A673 (cell line): ENCODE results near the gene SELENBP1. TPM values are rescaled to one million over a fixed set of nuclear protein-coding genes. Genes with fewer than 3 reads are reported as not detected.
"Not testable (repeated sequence)": the region's sequence is repeated elsewhere in the genome, so short reads cannot be mapped to it uniquely, and the experiment has no call there.

Source experiments
- BruUV-seq: library from RNA; stranded (reverse); fragments of 400-500 nt; replicated peaks from 2 replicates; lab custom pipeline; 2021; lab: Mats Ljungman, UMichigan
- CTCF ChIA-PET: fragments of 300-600 bp; sonication (Branson Sonifier 250); formaldehyde crosslinking; loops from one replicate; lab custom pipeline; 2022; ENCODE audit warnings: antibody characterized with exemption; lab: Charles Lee
- POLR2A ChIA-PET: fragments of 300-600 bp; sonication (Branson Sonifier 250); formaldehyde crosslinking; loops from one replicate; lab custom pipeline; 2022; ENCODE audit warnings: antibody characterized with exemption; ENCODE audit not compliant: low non-redundant PET; lab: Charles Lee
- DNase-seq: peaks from one replicate; pipeline ENCODE4 v3.0.0-alpha.2; 2015; ENCODE audit warnings: low spot score
- H3K27ac ChIP-seq: fragments of 200-600 bp; sonication (generic); 2 replicates; pipeline ENCODE4 v1.5.1; 2016; ENCODE audit warnings: mixed run types, low read depth, mild to moderate bottlenecking, mixed read lengths, antibody characterized with exemption, low read length; ENCODE audit not compliant: poor library complexity, severe bottlenecking
- H3K27me3 ChIP-seq: fragments of 200-600 bp; sonication (generic); replicated peaks from 2 replicates; pipeline ENCODE4 v1.6.1; 2017; ENCODE audit warnings: mixed run types, low read depth, mild to moderate bottlenecking, mixed read lengths, antibody characterized with exemption, low read length; ENCODE audit not compliant: insufficient read depth, poor library complexity
- H3K36me3 ChIP-seq: fragments of 200-600 bp; sonication (generic); 2 replicates; pipeline ENCODE4 v1.6.1; 2016; ENCODE audit warnings: mixed run types, mild to moderate bottlenecking, mixed read lengths, antibody characterized with exemption, low read length; ENCODE audit not compliant: insufficient read depth, poor library complexity, severe bottlenecking
- H3K4me1 ChIP-seq: fragments of 200-600 bp; sonication (generic); 2 replicates; pipeline ENCODE4 v1.6.1; 2017; ENCODE audit warnings: mixed run types, mild to moderate bottlenecking, mixed read lengths, antibody characterized with exemption, low read length; ENCODE audit not compliant: insufficient read depth, poor library complexity, severe bottlenecking
- H3K4me3 ChIP-seq: fragments of 200-600 bp; sonication (generic); 2 replicates; pipeline ENCODE4 v1.5.1; 2016; ENCODE audit warnings: low read depth, mixed run types, mild to moderate bottlenecking, mixed read lengths, low read length; ENCODE audit not compliant: poor library complexity, severe bottlenecking
- H3K9me3 ChIP-seq: fragments of 200-600 bp; sonication (generic); 2 replicates; pipeline ENCODE4 v1.6.1; 2016; ENCODE audit warnings: mixed run types, low read depth, mild to moderate bottlenecking, mixed read lengths, antibody characterized with exemption, low read length; ENCODE audit not compliant: poor library complexity, severe bottlenecking
- CTCF ChIP-seq: fragments of 300-800, 200-600 bp; sonication (generic); conservative IDR thresholded peaks from 2 replicates; pipeline ENCODE4 v1.5.1; 2017; ENCODE audit warnings: low read depth, mild to moderate bottlenecking, antibody characterized with exemption, low read length, moderate library complexity, mixed read lengths
- EZH2 ChIP-seq: fragments of 200-600 bp; sonication (generic); IDR thresholded peaks from 2 replicates; pipeline ENCODE4 v1.6.1; 2017; ENCODE audit warnings: borderline replicate concordance, low read depth, mild to moderate bottlenecking, mixed read lengths, antibody characterized with exemption, low read length; ENCODE audit not compliant: poor library complexity, severe bottlenecking
- intact Hi-C: fragments of 100-400 bp; cut with micrococcal nuclease; formaldehyde crosslinking; loops from one replicate; pipeline ENCODE4 v1.10.0; 2022; ENCODE audit not compliant: unreplicated experiment
- total RNA-seq: library from RNA; stranded (reverse); gene quantifications from 2 replicates; pipeline ENCODE4 v1.2.3, GENCODE V29; 2021

SELENBP1 gene
- total RNA-seq, 1 experiment from 2014 or later = not detected

GRCh38 chr1:151401125-151401788 is 28.8 kb upstream of the SELENBP1 start:
- peaks cover 63% of the 10 kb centered on the region for H3K36me3 ChIP-seq
- POLR2A ChIA-PET = no interaction called here
- no peak overlapping the region for H3K27ac ChIP-seq
- TF ChIP-seq CTCF (no peak), EZH2 (no peak)
- BruUV-seq = no TSS peak
- H3K4me1 ChIP-seq = peaks cover 8% of the 10 kb centered on the region
- peak overlapping the region; percentile 96 for H3K4me3 ChIP-seq
- DNase-seq = no peak
- H3K9me3 ChIP-seq = no peaks in the 10 kb centered on the region
- CTCF ChIA-PET = no interaction called here
- no peaks in the 10 kb centered on the region for H3K27me3 ChIP-seq
- intact Hi-C loops = no loop called here

GRCh38 chr1:151399324-151400171 is 27.0 kb upstream of the SELENBP1 start, which contains the start of gene PSMB4:
PSMB4 (plus strand) TSS chr1:151399573; CDS start chr1:151399588, 15 bp downstream.
- no TSS peak for BruUV-seq
- intact Hi-C loops = loop anchor here (5.0 to 10.0 kb wide), 2 partner anchors 52 to 95 kb away; partner anchors contain the start of gene RFX5
- H3K36me3 ChIP-seq = peaks cover 46% of the 10 kb centered on the region
- no peaks in the 10 kb centered on the region for H3K27me3 ChIP-seq
- peak; percentile 95 for DNase-seq
- TF ChIP-seq CTCF = peak; percentile 51
- TF ChIP-seq EZH2 = no peak
- H3K4me3 ChIP-seq = peak within 1 kb of the TSS; percentile 96
- peaks cover 8% of the 10 kb centered on the region for H3K4me1 ChIP-seq
- POLR2A ChIA-PET = interaction anchor here (0.6 to 0.8 kb wide), 2 partner anchors 31 to 259 kb away, joined by 3 to 6 read pairs; no protein-coding TSS in a partner anchor
- CTCF ChIA-PET = interaction anchor here (0.6 to 1.1 kb wide), 3 partner anchors 40 to 373 kb away, joined by 7 to 10 read pairs (median 7); no protein-coding TSS in a partner anchor
- H3K9me3 ChIP-seq = no peaks in the 10 kb centered on the region
- H3K27ac ChIP-seq = peak within 1 kb of the TSS; percentile 94

- BruUV-seq, H3K4me1 ChIP-seq, H3K27ac ChIP-seq, H3K27me3 ChIP-seq, H3K4me3 ChIP-seq, POLR2A ChIA-PET, H3K9me3 ChIP-seq, CTCF ChIA-PET, DNase-seq: not testable (repeated sequence)
- H3K36me3 ChIP-seq = peaks cover 14% of the 10 kb centered on the region
- intact Hi-C loops = loop anchor here (5.0 to 10.0 kb wide), 2 partner anchors 49 to 91 kb away; partner anchors contain the start of gene RFX5
These were observed 23.8 kb upstream of the SELENBP1 start for GRCh38 chr1:151396265-151396664.
